Measurements from ENCODE around the gene KRT40.

DNA sequence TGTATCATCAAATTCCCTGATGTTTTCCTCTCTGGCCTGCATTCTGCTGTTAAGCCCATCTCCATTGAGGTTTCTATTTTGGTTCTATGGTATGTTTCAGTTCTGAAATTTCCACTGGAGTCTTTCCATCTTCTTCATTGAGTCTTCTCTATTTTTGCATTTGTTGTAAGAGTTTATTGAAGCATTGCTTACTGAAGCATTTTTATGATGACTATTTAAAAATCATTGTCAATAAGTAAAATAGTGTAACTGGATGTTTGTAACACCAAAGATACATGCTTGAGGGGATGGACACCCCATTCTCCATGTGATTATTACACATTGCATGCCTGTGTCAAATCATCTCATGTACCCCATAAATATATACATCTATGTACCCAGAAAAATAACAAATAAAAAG, 8.6 kb downstream of the KRT40 start:
- TF ChIP-seq, protein P1, sequence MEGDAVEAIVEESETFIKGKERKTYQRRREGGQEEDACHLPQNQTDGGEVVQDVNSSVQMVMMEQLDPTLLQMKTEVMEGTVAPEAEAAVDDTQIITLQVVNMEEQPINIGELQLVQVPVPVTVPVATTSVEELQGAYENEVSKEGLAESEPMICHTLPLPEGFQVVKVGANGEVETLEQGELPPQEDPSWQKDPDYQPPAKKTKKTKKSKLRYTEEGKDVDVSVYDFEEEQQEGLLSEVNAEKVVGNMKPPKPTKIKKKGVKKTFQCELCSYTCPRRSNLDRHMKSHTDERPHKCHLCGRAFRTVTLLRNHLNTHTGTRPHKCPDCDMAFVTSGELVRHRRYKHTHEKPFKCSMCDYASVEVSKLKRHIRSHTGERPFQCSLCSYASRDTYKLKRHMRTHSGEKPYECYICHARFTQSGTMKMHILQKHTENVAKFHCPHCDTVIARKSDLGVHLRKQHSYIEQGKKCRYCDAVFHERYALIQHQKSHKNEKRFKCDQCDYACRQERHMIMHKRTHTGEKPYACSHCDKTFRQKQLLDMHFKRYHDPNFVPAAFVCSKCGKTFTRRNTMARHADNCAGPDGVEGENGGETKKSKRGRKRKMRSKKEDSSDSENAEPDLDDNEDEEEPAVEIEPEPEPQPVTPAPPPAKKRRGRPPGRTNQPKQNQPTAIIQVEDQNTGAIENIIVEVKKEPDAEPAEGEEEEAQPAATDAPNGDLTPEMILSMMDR (IDR thresholded peaks at IDR 0.05; ENCODE audit: low read depth, low read length): no peak
- TF ChIP-seq EZH2phosphoT487 (IDR thresholded peaks at IDR 0.05; ENCODE audit: low read depth): no peak
